ENCODE data around the gene ACVR2A.

GRCh38 chr2:147927053-147927588, 82.3 kb downstream of the ACVR2A start:
- TF ChIP-seq POLR2AphosphoS5 (IDR thresholded peaks at IDR 0.05), result no peak
- TF ChIP-seq CTCF (IDR thresholded peaks at IDR 0.05; ENCODE audit: poor library complexity, severe bottlenecking), result no peak
